ENCODE measurements around the gene U2AF1L4. TPM values are rescaled to one million over a fixed set of nuclear protein-coding genes. Genes with fewer than 3 reads are reported as not detected.

Gene U2AF1L4
- total RNA-seq: 4.5 and 5.5 TPM in 2 replicates

GRCh38 chr19:35745328-35746086 is at the start of gene U2AF1L4, which contains the start of gene PSENEN:
U2AF1L4 (minus strand) TSS chr19:35745418; CDS start chr19:35745391, 27 bp downstream.
PSENEN (plus strand) TSS chr19:35745651; CDS start chr19:35745931, 280 bp downstream.

GRCh38 chr19:35775298-35776101 is 30.3 kb upstream of the U2AF1L4 start, which contains the start of gene ARHGAP33:
ARHGAP33 (plus strand) TSS chr19:35775564; CDS start chr19:35775659, 95 bp downstream.

GRCh38 chr19:35757749-35758608 is 12.8 kb upstream of the U2AF1L4 start, which contains the start of gene PROSER3:
PROSER3 (plus strand) TSS chr19:35758176; CDS start chr19:35758216, 40 bp downstream.

GRCh38 chr19:35756377-35757230 is 11.4 kb upstream of the U2AF1L4 start, which contains the start of gene HSPB6:
HSPB6 (minus strand) TSS chr19:35757029; CDS start chr19:35757008, 21 bp downstream.

GRCh38 chr19:35748106-35749020 is 3.1 kb upstream of the U2AF1L4 start, which contains the start of gene LIN37:
LIN37 (plus strand) TSS chr19:35748576; CDS start chr19:35748725, 149 bp downstream.

GRCh38 chr19:35742121-35742724 is 3.0 kb downstream of the U2AF1L4 start, which contains the start of gene IGFLR1:
IGFLR1 (minus strand) TSS chr19:35742452; CDS start chr19:35741180, 1,272 bp downstream.

GRCh38 chr19:35717665-35718344 is 27.4 kb downstream of the U2AF1L4 start, which contains the start of gene KMT2B:
KMT2B (plus strand) TSS chr19:35718003; CDS start chr19:35718019, 16 bp downstream.

GRCh38 chr19:35704218-35704617 is 41.0 kb downstream of the U2AF1L4 start, which contains the start of gene ZBTB32:
ZBTB32 (plus strand) TSS chr19:35704558; CDS start chr19:35714627, 10,069 bp downstream.

Other genes with a start within 250 kb of the U2AF1L4 start
- 8.2 and 23.1 TPM in 2 replicates for gene DMKN, start 231.8 kb downstream of the U2AF1L4 start, total RNA-seq
- gene SBSN, start 217.1 kb downstream of the U2AF1L4 start, total RNA-seq: 4.3 and 13.6 TPM in 2 replicates
- under 0.01 TPM in 1 of 2 replicates, not detected in the other for gene GAPDHS, start 212.0 kb downstream of the U2AF1L4 start, total RNA-seq
- 85.2 and 116 TPM in 2 replicates for gene TMEM147, start 199.8 kb downstream of the U2AF1L4 start, total RNA-seq
- not detected in 2 replicates for gene ATP4A, start 181.8 kb downstream of the U2AF1L4 start, total RNA-seq
- gene PMIS2, start 159.2 kb downstream of the U2AF1L4 start, total RNA-seq: not detected in 2 replicates
- gene HAUS5, start 132.7 kb downstream of the U2AF1L4 start, total RNA-seq: 6.6 and 12.5 TPM in 2 replicates
- 42.0 and 43.0 TPM in 2 replicates for gene RBM42, start 116.4 kb downstream of the U2AF1L4 start, total RNA-seq
- gene ETV2, start 103.7 kb downstream of the U2AF1L4 start, total RNA-seq: 0.37 and 0.39 TPM in 2 replicates
- gene COX6B1, start 97.1 kb downstream of the U2AF1L4 start, total RNA-seq: 156 and 265 TPM in 2 replicates
- not detected in 2 replicates for gene UPK1A, start 78.9 kb downstream of the U2AF1L4 start, total RNA-seq
- not detected in 2 replicates for gene ZBTB32, start 40.9 kb downstream of the U2AF1L4 start, total RNA-seq
- gene KMT2B, start 27.4 kb downstream of the U2AF1L4 start, total RNA-seq: 7.3 and 7.8 TPM in 2 replicates
- 1.6 and 2.9 TPM in 2 replicates for gene IGFLR1, start 3.0 kb downstream of the U2AF1L4 start, total RNA-seq
- 12.5 and 14.7 TPM in 2 replicates for gene PSENEN, start 233 bp upstream of the U2AF1L4 start, total RNA-seq
- 14.3 and 16.2 TPM in 2 replicates for gene LIN37, start 3.2 kb upstream of the U2AF1L4 start, total RNA-seq
- gene HSPB6, start 11.6 kb upstream of the U2AF1L4 start, total RNA-seq: 21.3 and 48.9 TPM in 2 replicates
- 7.7 and 12.7 TPM in 2 replicates for gene PROSER3, start 12.8 kb upstream of the U2AF1L4 start, total RNA-seq
- 5.9 and 6.3 TPM in 2 replicates for gene ARHGAP33, start 30.1 kb upstream of the U2AF1L4 start, total RNA-seq
- gene PRODH2, start 67.4 kb upstream of the U2AF1L4 start, total RNA-seq: not detected in 2 replicates
- gene NPHS1, start 107.1 kb upstream of the U2AF1L4 start, total RNA-seq: not detected in 2 replicates
- under 0.01 TPM in 1 of 2 replicates, not detected in the other for gene KIRREL2, start 111.5 kb upstream of the U2AF1L4 start, total RNA-seq
- 0.37 and 1.2 TPM in 2 replicates for gene APLP1, start 123.2 kb upstream of the U2AF1L4 start, total RNA-seq
- gene NFKBID, start 155.1 kb upstream of the U2AF1L4 start, total RNA-seq: 4.4 and 6.1 TPM in 2 replicates
- 0.37 and 0.59 TPM in 2 replicates for gene HCST, start 157.1 kb upstream of the U2AF1L4 start, total RNA-seq
- not detected in 2 replicates for gene TYROBP, start 162.9 kb upstream of the U2AF1L4 start, total RNA-seq
- 3.9 and 4.0 TPM in 2 replicates for gene LRFN3, start 191.0 kb upstream of the U2AF1L4 start, total RNA-seq
- 14.9 and 18.0 TPM in 2 replicates for gene SDHAF1, start 249.8 kb upstream of the U2AF1L4 start, total RNA-seq

Data from subcutaneous preadipocyte (primary cell).